Body of pancreas (tissue), 4 donors: ENCODE measurements around the gene TRIM32.

Source experiments
- POLR2A ChIP-seq, 3 donors: fragments of 450-650 bp; IDR thresholded peaks; one replicate each; pipeline ENCODE4 v1.6.1; 2016; ENCODE audit warnings: antibody characterized with exemption in 3 of 3, mild to moderate bottlenecking in 2 of 3
- TF ChIP-seq, protein P1 (sequence below), 7 experiments: fragments of 450-650 bp in 4 of 7; fragments of 200-600 bp in 3 of 7; sonication (generic) in 3 of 7; IDR thresholded peaks; one replicate each; pipeline ENCODE4 v1.5.1; 2016 to 2019; ENCODE audit warnings: antibody characterized with exemption in 7 of 7

DNA sequence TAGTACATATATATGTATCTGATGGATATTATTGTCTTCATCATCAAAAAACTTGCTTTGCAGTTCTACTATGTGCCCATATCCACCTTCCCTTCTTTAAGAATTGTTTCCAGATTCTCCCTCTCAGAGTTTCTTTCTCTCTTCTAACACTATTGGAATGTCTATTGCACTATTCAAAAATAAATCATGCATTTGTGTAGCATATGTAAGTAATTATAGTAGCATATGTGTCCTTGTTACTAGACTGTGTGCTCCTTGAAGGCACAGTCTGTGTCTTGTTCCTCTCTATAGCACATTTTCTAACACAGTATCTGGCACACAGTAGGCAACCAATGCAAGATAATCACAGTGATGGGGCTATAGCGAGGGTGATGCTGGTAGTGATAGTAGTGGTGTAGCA is 43.4 kb upstream of the TRIM32 start:
- TF ChIP-seq, protein P1, sequence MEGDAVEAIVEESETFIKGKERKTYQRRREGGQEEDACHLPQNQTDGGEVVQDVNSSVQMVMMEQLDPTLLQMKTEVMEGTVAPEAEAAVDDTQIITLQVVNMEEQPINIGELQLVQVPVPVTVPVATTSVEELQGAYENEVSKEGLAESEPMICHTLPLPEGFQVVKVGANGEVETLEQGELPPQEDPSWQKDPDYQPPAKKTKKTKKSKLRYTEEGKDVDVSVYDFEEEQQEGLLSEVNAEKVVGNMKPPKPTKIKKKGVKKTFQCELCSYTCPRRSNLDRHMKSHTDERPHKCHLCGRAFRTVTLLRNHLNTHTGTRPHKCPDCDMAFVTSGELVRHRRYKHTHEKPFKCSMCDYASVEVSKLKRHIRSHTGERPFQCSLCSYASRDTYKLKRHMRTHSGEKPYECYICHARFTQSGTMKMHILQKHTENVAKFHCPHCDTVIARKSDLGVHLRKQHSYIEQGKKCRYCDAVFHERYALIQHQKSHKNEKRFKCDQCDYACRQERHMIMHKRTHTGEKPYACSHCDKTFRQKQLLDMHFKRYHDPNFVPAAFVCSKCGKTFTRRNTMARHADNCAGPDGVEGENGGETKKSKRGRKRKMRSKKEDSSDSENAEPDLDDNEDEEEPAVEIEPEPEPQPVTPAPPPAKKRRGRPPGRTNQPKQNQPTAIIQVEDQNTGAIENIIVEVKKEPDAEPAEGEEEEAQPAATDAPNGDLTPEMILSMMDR (IDR thresholded peaks at IDR 0.05) = no peak
- no peak for TF ChIP-seq POLR2A (IDR thresholded peaks at IDR 0.05)
